ENCODE data around the gene NFIA.

The NFIA gene

GRCh38 chr1:61130338-61131000 is 48.1 kb downstream of the NFIA start:
- DNase-seq (ENCODE audit: low spot score), result no peak

- DNase-seq (ENCODE audit: low spot score), result no peak
Observed at GRCh38 chr1:61131248-61131647, 48.9 kb downstream of the NFIA start.

GRCh38 chr1:61131716-61132115 is 49.4 kb downstream of the NFIA start:
- DNase-seq (ENCODE audit: low spot score), result no peak

GRCh38 chr1:61132176-61132638 is 49.8 kb downstream of the NFIA start:
- DNase-seq (ENCODE audit: low spot score), result no peak

- no peak for DNase-seq (ENCODE audit: low spot score)
Observed at GRCh38 chr1:61132645-61133334, 50.4 kb downstream of the NFIA start.

- DNase-seq (ENCODE audit: low spot score), result no peak
Observed at GRCh38 chr1:61133335-61134019, 51.1 kb downstream of the NFIA start.

- no peak for DNase-seq (ENCODE audit: low spot score)
Observed at GRCh38 chr1:61135291-61135690, 52.9 kb downstream of the NFIA start.

- no peak for DNase-seq (ENCODE audit: low spot score)
Observed at GRCh38 chr1:61138305-61138704, 55.9 kb downstream of the NFIA start.

- DNase-seq (ENCODE audit: low spot score), result no peak
Observed at GRCh38 chr1:61138921-61139774, 56.8 kb downstream of the NFIA start.

GRCh38 chr1:61139775-61140549 is 57.6 kb downstream of the NFIA start:
- no peak for DNase-seq (ENCODE audit: low spot score)

- no peak for DNase-seq (ENCODE audit: low spot score)
Observed at GRCh38 chr1:61140778-61141177, 58.4 kb downstream of the NFIA start.

GRCh38 chr1:61141288-61142042 is 59.1 kb downstream of the NFIA start:
- no peak for DNase-seq (ENCODE audit: low spot score)

GRCh38 chr1:61142043-61142440 is 59.7 kb downstream of the NFIA start:
- DNase-seq (ENCODE audit: low spot score), result no peak

GRCh38 chr1:61142726-61143500 is 60.6 kb downstream of the NFIA start:
- DNase-seq (ENCODE audit: low spot score), result no peak

GRCh38 chr1:61143821-61144424 is 61.6 kb downstream of the NFIA start:
- DNase-seq (ENCODE audit: low spot score), result no peak

- no peak for DNase-seq (ENCODE audit: low spot score)
Observed at GRCh38 chr1:61149010-61149860, 66.9 kb downstream of the NFIA start.

- no peak for DNase-seq (ENCODE audit: low spot score)
Observed at GRCh38 chr1:61151565-61151964, 69.2 kb downstream of the NFIA start.

GRCh38 chr1:61152066-61152465 is 69.7 kb downstream of the NFIA start:
- no peak for DNase-seq (ENCODE audit: low spot score)
